Fibroblast of pulmonary artery (primary cell): ENCODE data around the gene HIBCH.
A peak's percentile ranks its signal among the peaks of the same experiment; 100 is the strongest.

Experiments used
- DNase-seq: peaks from one replicate; pipeline ENCODE4 v3.0.0-alpha.2; 2010; ENCODE audit warnings: low read depth
- H3K4me3 ChIP-seq: replicated peaks from 2 replicates; pipeline ENCODE4 v1.5.1; 2011; ENCODE audit warnings: low read depth, mild to moderate bottlenecking, control low read depth, low read length, moderate library complexity
- TF ChIP-seq, protein P1 (sequence below): IDR thresholded peaks from 2 replicates; pipeline ENCODE4 v1.5.1; 2011; ENCODE audit warnings: mild to moderate bottlenecking, control low read depth, low read length, inconsistent platforms; ENCODE audit errors: missing control alignments

The HIBCH gene

DNA sequence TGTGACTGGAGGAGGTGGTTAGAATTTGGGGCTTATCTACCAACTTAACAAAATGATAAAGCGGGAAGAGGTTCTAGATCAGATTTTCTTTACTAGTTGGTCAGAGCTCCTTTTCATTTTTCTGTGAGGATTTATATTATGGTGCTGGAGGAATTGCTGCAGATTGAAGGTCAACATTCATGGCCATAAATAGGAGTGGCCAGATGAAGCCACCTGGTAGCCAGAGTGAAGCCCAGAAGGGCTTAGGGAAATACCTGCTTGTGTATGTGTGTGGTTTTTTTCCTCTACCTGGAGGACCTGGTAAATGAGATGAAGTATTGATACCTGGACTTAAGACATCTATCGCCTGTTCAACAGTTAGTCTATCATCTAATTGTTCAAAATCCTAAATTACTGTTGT lies 134.2 kb downstream of the HIBCH start:
- no peak overlapping the region for H3K4me3 ChIP-seq
- no peak for DNase-seq
- TF ChIP-seq, protein P1, sequence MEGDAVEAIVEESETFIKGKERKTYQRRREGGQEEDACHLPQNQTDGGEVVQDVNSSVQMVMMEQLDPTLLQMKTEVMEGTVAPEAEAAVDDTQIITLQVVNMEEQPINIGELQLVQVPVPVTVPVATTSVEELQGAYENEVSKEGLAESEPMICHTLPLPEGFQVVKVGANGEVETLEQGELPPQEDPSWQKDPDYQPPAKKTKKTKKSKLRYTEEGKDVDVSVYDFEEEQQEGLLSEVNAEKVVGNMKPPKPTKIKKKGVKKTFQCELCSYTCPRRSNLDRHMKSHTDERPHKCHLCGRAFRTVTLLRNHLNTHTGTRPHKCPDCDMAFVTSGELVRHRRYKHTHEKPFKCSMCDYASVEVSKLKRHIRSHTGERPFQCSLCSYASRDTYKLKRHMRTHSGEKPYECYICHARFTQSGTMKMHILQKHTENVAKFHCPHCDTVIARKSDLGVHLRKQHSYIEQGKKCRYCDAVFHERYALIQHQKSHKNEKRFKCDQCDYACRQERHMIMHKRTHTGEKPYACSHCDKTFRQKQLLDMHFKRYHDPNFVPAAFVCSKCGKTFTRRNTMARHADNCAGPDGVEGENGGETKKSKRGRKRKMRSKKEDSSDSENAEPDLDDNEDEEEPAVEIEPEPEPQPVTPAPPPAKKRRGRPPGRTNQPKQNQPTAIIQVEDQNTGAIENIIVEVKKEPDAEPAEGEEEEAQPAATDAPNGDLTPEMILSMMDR: no peak

DNA sequence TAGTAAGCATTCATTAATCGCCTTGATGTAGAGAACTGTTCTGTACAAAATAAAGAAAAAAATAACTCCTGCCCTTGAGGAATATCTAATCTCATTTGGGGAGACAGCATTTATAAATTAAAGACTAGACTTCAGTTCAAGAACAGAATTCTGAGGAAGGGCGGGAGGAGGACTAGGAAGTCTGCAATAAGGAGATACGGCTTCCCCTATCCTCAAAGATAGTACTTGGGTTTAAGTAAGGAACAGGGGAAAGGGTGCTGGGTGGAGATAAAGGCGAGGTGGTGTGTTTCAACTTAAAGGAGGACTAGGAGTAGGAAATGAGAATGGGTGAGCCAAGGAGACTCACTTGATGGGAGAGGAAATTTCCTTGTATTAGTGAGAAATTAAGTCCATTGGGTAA lies 135.2 kb downstream of the HIBCH start:
- DNase-seq: no peak
- TF ChIP-seq, protein P1: no peak
- no peak overlapping the region for H3K4me3 ChIP-seq

DNA sequence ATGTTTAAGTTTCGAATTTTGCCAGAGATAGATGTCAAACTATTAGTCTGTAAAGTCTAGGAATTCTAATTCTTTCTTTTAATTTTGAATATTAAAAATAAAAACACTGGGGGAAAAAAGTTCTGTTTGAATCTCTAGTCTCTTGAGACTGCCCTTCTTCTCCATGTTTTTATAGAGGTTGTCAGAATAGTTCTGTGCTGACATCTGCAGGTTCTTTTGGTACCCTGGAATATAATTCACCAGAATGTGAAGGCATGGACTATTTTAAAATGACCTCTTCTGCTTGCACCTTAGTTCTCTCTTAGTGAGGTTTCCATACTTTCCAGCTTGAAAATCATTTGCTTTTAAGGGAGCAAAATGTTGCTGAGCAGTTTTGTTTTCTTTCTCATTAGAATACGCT lies 136.1 kb downstream of the HIBCH start:
- TF ChIP-seq, protein P1: no peak
- DNase-seq: no peak
- no peak overlapping the region for H3K4me3 ChIP-seq

DNA sequence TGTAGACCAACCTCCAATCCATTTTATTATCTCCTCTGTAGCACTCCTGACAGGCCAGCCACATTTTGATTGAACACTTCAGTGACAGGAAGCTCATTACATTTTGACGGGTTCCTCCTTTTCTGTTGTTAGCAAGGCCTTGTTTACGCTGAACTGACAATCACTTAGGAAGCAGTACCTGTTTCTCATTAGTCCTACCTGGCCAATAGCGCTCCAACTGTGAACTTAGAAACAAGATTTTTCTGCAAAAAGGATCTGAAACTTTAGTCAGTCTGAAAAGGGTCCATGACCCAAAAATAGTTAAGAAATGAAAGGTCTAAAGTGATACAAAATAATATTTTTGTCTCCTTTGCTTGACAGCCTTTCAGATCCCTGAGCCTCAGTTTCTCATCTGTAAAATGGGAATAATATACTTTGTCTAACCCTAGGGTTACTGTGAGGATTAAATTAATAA lies 137.5 kb downstream of the HIBCH start:
- TF ChIP-seq, protein P1: no peak
- no peak for DNase-seq
- no peak overlapping the region for H3K4me3 ChIP-seq

DNA sequence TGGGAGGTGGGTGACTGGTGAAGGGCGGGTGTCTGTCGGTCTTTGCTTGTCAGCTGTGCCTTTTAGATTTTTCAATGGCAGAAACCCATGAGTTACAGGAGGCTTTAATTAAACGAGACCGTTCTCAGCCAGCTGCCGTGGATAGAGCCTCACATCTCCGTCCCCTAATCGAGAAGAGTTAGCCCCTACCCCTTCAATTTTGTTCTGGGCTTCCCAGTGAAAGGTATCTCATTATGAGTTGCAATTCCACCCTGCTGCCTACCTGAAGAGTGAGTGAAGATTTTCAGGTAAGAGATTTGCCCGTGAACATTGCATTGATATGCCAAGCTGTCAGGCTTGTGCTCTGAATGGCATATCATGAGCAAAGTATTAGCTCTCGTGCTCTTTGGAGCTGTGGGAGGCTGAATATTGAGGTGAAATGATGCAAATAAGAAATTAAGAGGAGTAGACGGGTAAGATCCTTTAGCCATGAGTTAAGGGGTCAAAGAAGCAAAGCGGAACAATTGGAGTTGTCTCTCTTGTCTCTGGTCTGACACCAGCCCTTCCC lies 138.4 kb downstream of the HIBCH start:
- TF ChIP-seq, protein P1: no peak

GRCh38 chr2:190180313-190181122 lies 139.1 kb downstream of the HIBCH start:
- TF ChIP-seq, protein P1: peak; percentile 16
- peak overlapping the region; percentile 58 for H3K4me3 ChIP-seq
- DNase-seq: no peak

More for the DNA sequence above, 138.4 kb downstream of the HIBCH start:
- DNase-seq: no peak
- peak overlapping the region; percentile 58 for H3K4me3 ChIP-seq
